LNCaP clone FGC (cell line): ENCODE results near the gene C10orf62.
"Not testable (repeated sequence)": the region's sequence is repeated elsewhere in the genome, so short reads cannot be mapped to it uniquely, and the experiment has no call there.

Source experiments
- DNase-seq: peaks from one replicate; pipeline ENCODE4 v3.0.0-alpha.2; 2011; ENCODE audit warnings: low read depth
- H3K4me3 ChIP-seq: 2 replicates; pipeline ENCODE4 v1.5.1; 2011; ENCODE audit warnings: mild to moderate bottlenecking, low read depth, low read length, control low read depth
- TF ChIP-seq, protein P1 (sequence below): IDR thresholded peaks from 2 replicates; pipeline ENCODE4 v1.5.1; 2012; ENCODE audit warnings: mild to moderate bottlenecking; ENCODE audit not compliant: control insufficient read depth, insufficient read depth; ENCODE audit errors: extremely low read depth

Gene C10orf62

DNA sequence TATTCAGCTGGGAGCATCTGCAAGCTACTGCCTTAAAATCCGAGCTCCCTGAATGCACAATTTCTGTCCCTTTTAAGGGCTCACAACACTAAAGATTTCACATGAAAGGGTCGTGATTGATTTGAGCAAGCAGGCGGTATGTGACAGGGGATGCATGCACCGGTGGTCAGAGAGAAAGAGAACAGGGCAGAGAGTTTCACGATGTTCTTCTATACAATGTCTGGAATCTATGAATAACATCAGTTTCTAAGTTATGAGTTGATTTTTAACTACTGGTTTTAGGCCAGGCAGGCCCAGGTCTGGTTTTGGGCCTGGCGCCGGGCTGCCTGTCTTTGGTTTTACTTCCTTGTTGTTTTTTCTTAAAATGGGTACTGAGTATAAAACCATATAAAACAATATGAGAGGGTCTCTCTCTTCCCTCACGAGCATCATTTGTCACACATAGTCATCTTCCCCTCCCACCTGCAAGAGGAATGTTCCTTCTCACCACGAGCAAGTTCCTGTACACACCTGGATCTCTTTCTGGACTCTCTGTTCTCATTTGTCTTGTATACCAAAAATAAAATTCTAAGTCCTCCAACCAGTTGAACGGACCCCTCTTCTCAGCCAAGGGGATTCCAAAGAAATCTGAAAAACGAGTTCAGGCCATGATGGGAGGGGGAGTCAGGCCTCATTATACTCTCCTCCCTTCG is 28.0 kb upstream of the C10orf62 start:
- DNase-seq, H3K4me3 ChIP-seq: not testable (repeated sequence)

DNA sequence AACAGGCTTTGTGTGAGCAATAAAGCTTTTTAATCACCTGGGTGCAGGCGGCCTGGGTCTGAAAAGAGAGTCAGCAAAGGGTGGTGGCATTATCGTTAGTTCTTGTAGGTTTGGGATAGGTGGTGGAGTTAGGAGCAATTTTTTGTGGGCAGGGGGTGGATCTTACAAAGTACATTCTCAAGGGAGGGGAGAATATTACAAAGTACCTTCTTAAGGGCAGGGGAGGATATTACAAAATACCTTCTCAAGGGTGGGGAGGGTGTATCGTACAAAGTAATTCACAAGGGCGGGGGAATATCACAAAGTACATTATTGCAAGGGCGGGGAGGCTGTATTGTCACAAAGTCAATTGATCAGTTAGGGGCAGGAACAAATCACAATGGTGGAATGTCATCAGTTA is 27.2 kb upstream of the C10orf62 start:
- DNase-seq, H3K4me3 ChIP-seq: not testable (repeated sequence)

DNA sequence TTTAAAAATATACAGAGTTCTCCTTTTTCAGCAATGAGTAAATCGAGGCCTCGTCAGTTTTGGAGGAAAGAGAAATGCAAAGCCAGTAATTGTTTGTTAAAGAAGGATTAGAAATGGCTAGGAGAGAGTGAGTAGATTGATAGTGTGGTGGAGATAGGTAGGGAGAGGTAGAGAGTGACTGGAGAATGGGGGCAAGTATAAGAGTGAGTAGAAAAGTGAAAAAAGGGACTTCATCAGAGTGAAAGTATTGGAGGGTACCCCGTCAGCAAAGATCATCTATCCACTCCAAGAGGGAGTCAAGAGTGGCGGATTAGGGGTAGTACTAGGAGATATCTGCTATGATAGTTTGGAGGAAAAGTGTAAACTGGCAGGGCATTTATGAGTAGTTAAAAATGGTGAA is 26.2 kb upstream of the C10orf62 start:
- DNase-seq = no peak
- no peak overlapping the region for H3K4me3 ChIP-seq
- TF ChIP-seq, protein P1, sequence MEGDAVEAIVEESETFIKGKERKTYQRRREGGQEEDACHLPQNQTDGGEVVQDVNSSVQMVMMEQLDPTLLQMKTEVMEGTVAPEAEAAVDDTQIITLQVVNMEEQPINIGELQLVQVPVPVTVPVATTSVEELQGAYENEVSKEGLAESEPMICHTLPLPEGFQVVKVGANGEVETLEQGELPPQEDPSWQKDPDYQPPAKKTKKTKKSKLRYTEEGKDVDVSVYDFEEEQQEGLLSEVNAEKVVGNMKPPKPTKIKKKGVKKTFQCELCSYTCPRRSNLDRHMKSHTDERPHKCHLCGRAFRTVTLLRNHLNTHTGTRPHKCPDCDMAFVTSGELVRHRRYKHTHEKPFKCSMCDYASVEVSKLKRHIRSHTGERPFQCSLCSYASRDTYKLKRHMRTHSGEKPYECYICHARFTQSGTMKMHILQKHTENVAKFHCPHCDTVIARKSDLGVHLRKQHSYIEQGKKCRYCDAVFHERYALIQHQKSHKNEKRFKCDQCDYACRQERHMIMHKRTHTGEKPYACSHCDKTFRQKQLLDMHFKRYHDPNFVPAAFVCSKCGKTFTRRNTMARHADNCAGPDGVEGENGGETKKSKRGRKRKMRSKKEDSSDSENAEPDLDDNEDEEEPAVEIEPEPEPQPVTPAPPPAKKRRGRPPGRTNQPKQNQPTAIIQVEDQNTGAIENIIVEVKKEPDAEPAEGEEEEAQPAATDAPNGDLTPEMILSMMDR = no peak

DNA sequence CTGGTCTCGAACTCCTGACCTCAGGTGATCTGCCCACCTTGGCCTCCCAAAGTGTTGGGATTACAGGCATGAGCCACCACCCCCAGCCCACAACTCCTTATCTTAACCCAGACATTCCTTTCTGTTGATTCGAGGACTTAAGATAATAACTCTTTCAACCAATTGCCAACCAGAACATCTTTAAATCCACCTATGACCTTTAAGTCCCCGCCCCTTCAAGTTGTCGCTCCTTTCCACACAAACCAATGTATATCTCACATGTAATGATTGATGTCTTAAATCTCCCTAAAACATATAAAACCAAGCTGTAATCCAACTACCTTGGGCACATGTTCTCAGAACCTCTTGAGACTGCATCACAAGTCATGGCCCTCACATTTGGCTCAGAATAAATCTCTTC is 24.7 kb upstream of the C10orf62 start:
- DNase-seq = no peak
- no peak overlapping the region for H3K4me3 ChIP-seq
- TF ChIP-seq, protein P1 = no peak

DNA sequence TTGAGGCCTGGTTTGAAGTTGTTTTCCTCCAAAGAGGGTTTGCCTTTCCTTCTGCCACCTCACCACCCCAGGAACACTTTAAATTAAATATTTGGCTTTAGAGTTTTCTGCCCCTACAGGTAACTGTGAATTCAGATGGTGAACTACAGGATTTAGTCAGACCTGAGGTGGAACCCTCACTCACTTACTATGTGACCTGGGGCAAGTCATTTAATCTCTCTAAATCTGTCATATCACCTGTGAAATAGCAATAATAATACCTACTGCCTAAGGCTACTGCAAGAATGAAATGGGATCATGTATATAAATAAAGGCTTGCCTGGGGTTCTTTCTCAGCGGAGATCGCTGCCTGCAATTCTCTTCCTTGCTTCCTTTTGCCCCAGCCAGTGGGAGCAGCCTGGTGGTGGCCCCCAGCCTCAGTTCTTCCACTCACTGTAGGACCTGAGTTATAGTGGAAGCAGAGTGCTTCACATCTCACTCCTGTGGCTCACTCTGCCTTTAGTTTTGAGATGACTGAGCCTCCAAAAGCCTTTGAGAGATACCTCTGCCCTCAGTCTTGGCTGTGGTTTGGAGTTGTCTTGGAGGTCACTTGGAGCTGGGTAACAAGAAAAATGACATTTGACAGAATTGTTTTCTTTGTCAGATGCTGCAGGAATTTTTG is 23.1 kb upstream of the C10orf62 start:
- DNase-seq = no peak

DNA sequence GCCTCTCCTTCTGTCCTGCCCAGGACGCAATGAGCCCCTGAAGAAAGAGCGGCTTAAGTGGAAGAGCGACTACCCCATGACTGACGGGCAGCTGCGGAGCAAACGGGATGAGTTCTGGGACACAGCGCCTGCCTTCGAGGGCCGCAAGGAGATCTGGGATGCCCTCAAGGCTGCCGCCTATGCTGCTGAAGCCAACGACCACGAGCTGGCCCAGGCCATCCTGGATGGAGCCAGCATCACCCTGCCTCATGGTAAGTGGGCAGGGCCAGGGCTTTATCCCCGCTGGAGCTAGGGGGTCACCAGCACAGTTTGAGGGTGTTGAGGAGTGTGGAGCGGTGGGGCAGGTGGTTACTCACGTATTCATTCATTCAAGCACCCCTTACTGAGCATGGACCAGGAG is 21.6 kb upstream of the C10orf62 start:
- H3K4me3 ChIP-seq = no peak overlapping the region
- TF ChIP-seq, protein P1 = no peak
- DNase-seq = no peak

More for the DNA sequence above, 23.1 kb upstream of the C10orf62 start:
- H3K4me3 ChIP-seq = no peak overlapping the region
- TF ChIP-seq, protein P1 = no peak

DNA sequence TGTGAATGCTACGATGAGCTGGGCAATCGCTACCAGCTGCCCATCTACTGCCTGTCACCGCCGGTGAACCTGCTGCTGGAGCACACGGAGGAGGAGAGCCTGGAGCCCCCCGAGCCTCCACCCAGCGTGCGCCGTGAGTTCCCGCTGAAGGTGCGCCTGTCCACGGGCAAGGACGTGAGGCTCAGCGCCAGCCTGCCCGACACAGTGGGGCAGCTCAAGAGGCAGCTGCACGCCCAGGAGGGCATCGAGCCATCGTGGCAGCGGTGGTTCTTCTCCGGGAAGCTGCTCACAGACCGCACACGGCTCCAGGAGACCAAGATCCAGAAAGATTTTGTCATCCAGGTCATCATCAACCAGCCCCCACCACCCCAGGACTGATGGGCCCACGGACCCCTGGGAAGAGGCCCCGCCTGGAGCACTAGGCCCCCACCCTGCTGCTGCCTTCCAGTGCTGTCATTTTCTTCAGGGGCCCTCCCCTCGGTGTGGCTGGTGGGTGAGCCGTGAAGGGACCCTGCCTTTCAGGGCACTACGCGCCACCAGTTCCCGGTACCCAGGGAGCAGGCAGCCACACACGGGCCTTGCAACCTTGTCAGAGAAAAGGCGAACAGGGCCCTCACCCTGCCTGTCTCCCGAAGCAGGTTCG is 19.3 kb upstream of the C10orf62 start:
- DNase-seq = no peak
- TF ChIP-seq, protein P1 = no peak
- H3K4me3 ChIP-seq = no peak overlapping the region
